Middle frontal gyrus (tissue), 1 donor: ENCODE data around the gene ZSWIM3.
"Not testable (repeated sequence)": the region's sequence is repeated elsewhere in the genome, so short reads cannot be mapped to it uniquely, and the experiment has no call there.

Source experiments
- DNase-seq: peaks from one replicate; pipeline ENCODE4 v3.0.0-alpha.2; 2015; ENCODE audit warnings: low spot score; ENCODE audit errors: extremely low spot score

ZSWIM3 gene

GRCh38 chr20:45857114-45857881 lies at the start of gene ZSWIM3, which contains the start of gene ACOT8:
Gene ZSWIM3, plus strand, starts transcription at chr20:45857614. Its CDS starts 212 bp downstream, at chr20:45857826.
Gene ACOT8, minus strand, starts transcription at chr20:45857392. Its CDS starts 77 bp downstream, at chr20:45857315.
- peak; percentile 99 for DNase-seq

GRCh38 chr20:45810191-45810970 lies 47.0 kb upstream of the ZSWIM3 start:
- DNase-seq: no peak

- peak; percentile 99 for DNase-seq
Measured at GRCh38 chr20:45812157-45813005, 45.0 kb upstream of the ZSWIM3 start, which contains the start of gene UBE2C. Gene UBE2C, plus strand, starts transcription at chr20:45812644. Its CDS starts 52 bp downstream, at chr20:45812696.

GRCh38 chr20:45813006-45813340 lies 44.4 kb upstream of the ZSWIM3 start:
- no peak for DNase-seq

- DNase-seq: no peak
Measured at GRCh38 chr20:45813489-45813888, 43.9 kb upstream of the ZSWIM3 start.

GRCh38 chr20:45814314-45814713 lies 43.1 kb upstream of the ZSWIM3 start:
- DNase-seq: no peak

- DNase-seq: no peak
Measured at GRCh38 chr20:45816951-45817350, 40.5 kb upstream of the ZSWIM3 start.

GRCh38 chr20:45817376-45818194 lies 39.8 kb upstream of the ZSWIM3 start:
- DNase-seq: no peak

GRCh38 chr20:45818239-45818638 lies 39.2 kb upstream of the ZSWIM3 start:
- no peak for DNase-seq

GRCh38 chr20:45819466-45819865 lies 37.9 kb upstream of the ZSWIM3 start:
- no peak for DNase-seq

- no peak for DNase-seq
Measured at GRCh38 chr20:45821947-45822346, 35.5 kb upstream of the ZSWIM3 start.

- DNase-seq: no peak
Measured at GRCh38 chr20:45822857-45823256, 34.6 kb upstream of the ZSWIM3 start.

- no peak for DNase-seq
Measured at GRCh38 chr20:45823949-45824835, 33.2 kb upstream of the ZSWIM3 start.

GRCh38 chr20:45826381-45827019 lies 30.9 kb upstream of the ZSWIM3 start:
- DNase-seq: no peak

GRCh38 chr20:45827030-45827652 lies 30.3 kb upstream of the ZSWIM3 start, which contains the start of gene TNNC2:
Gene TNNC2, minus strand, starts transcription at chr20:45827312. Its CDS starts 64 bp downstream, at chr20:45827248.
- no peak for DNase-seq

GRCh38 chr20:45827712-45828111 lies 29.7 kb upstream of the ZSWIM3 start:
- no peak for DNase-seq

- no peak for DNase-seq
Measured at GRCh38 chr20:45828589-45828988, 28.8 kb upstream of the ZSWIM3 start.

GRCh38 chr20:45829673-45830106 lies 27.7 kb upstream of the ZSWIM3 start:
- DNase-seq: not testable (repeated sequence)
